Esophagus squamous epithelium (tissue), 5 donors: ENCODE data around the gene UPF1. TPM values are rescaled to one million over a fixed set of nuclear protein-coding genes. Genes with fewer than 3 reads are reported as not detected.

Experiments used
- DNase-seq: peaks from one replicate; lab custom pipeline; 2025; lab: John Stamatoyannopoulos, UW
- H3K27ac ChIP-seq, 4 donors: fragments of 200-600 bp; sonication (generic); one replicate each; pipeline ENCODE4 v1.5.1; 2016 to 2019; ENCODE audit warnings: mild to moderate bottlenecking in 1 of 4
- H3K27me3 ChIP-seq, 4 donors: fragments of 200-600 bp; sonication (generic); 1 replicate in 3 of 4; 2 replicates in 1 of 4; pipeline versions ENCODE4 v1.5.1 to v1.6.0; 2017 to 2021; ENCODE audit warnings: antibody characterized with exemption in 1 of 4
- H3K36me3 ChIP-seq, 3 donors: fragments of 200-600 bp; sonication (generic); one replicate each; pipeline ENCODE4 v1.5.1; 2016 to 2019
- H3K4me1 ChIP-seq, 3 donors: fragments of 200-600 bp; sonication (generic); one replicate each; pipeline ENCODE4 v1.5.1; 2017 to 2019
- H3K4me3 ChIP-seq, 4 donors: fragments of 200-600 bp; sonication (generic); 1 replicate in 3 of 4; 2 replicates in 1 of 4; pipeline ENCODE4 v1.5.1; 2016 to 2019; ENCODE audit warnings: mild to moderate bottlenecking in 2 of 4, moderate library complexity in 1 of 4
- H3K9me3 ChIP-seq, 3 donors: fragments of 200-600 bp; sonication (generic); one replicate each; pipeline ENCODE4 v1.5.1; 2016 to 2019
- POLR2A ChIP-seq, 4 donors: fragments of 450-650 bp; IDR thresholded peaks; one replicate each; pipeline ENCODE4 v1.6.1; 2017; ENCODE audit warnings: antibody characterized with exemption in 4 of 4, mild to moderate bottlenecking in 4 of 4, moderate library complexity in 3 of 4
- WGBS, 2 donors: methylation state at CpG; one replicate each; pipeline ENCODE4 v1.1.5; 2018; 5-methylcytosine and 5-hydroxymethylcytosine counted together
- intact Hi-C: fragments of 100-400 bp; cut with DNase I; formaldehyde crosslinking; loops from one replicate; pipeline ENCODE4 v1.15.0; 2022
- total RNA-seq, 4 donors: library from RNA; depleted of rRNA; stranded (reverse); fragments of >200 nt; gene quantifications; one replicate each; pipeline ENCODE4 v1.1.0, GENCODE V29; 2016
- TF ChIP-seq, protein P1 (sequence below), 6 experiments: fragments of 450-650 bp in 4 of 6; fragments of 200-600 bp in 2 of 6; sonication (generic) in 2 of 6; IDR thresholded peaks; one replicate each; pipeline ENCODE4 v1.5.1; 2016 to 2019; ENCODE audit warnings: antibody characterized with exemption in 6 of 6, mild to moderate bottlenecking in 4 of 6, moderate library complexity in 4 of 6
- donor health status: DM: yes; HTN: yes; CAD: no.

UPF1 gene
- total RNA-seq, 4 donors from 2014 or later = 31.6 to 69.7 (median 55.6) TPM

DNA sequence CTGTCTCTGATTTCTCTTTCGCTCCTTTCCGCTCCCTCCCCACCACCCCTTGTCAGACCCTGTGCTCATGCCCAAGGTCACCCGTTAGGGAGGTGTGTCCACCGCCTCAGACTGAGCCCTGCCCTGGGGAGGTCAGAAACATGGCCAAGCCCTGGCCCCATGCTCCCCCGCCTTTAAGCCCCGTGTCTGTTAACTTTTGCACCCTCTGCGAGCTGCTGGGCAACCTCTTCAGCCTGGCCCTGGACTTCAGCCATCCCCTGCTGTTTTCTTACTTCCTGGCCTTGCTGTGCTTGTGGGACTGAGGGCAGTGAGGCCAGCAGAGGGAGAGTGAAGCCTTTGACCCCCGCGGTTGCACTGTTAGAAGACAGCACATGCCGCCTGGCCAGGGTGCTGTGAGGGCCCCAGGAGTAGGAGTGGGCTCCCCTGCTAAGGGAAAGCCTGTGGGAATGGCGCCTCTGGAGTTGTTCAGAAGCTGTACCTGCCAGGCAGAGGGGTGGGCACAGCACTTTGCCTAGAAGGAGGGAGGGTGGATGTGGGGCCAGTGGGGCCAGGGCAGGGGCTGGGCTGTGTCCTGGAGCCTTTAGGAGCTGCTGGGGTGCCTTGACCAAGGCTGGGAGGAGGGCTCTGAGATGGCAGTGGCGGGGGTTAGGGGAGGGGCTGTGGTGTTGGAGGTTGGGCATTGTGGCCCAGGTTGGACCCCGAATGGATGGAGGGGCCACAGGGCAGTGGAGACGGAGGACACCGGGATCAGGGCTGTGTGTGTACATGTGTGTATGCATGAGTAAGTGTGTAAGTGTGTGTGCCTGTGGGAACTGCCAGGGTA, 7.9 kb downstream of the UPF1 start:
- intact Hi-C loops = no loop called here
- Histone ChIP-seq H3K36me3 (peaks cover 0 to 43% (median 0%) of the 10 kb centered on the region in 3 donors), H3K27me3 (no peaks in the 10 kb centered on the region), H3K9me3 (no peaks in the 10 kb centered on the region), H3K4me1 (peaks cover 29 to 100% (median 58%) of the 10 kb centered on the region in 3 donors), H3K4me3 (no peak overlapping the region), H3K27ac (no peak overlapping the region)
- 72 to 73% methylated on average over 8 to 11 of the region's 15 CpGs for WGBS, 2 donors
- no peak for DNase-seq
- TF ChIP-seq, protein P1, sequence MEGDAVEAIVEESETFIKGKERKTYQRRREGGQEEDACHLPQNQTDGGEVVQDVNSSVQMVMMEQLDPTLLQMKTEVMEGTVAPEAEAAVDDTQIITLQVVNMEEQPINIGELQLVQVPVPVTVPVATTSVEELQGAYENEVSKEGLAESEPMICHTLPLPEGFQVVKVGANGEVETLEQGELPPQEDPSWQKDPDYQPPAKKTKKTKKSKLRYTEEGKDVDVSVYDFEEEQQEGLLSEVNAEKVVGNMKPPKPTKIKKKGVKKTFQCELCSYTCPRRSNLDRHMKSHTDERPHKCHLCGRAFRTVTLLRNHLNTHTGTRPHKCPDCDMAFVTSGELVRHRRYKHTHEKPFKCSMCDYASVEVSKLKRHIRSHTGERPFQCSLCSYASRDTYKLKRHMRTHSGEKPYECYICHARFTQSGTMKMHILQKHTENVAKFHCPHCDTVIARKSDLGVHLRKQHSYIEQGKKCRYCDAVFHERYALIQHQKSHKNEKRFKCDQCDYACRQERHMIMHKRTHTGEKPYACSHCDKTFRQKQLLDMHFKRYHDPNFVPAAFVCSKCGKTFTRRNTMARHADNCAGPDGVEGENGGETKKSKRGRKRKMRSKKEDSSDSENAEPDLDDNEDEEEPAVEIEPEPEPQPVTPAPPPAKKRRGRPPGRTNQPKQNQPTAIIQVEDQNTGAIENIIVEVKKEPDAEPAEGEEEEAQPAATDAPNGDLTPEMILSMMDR (IDR thresholded peaks at IDR 0.05) = no peak
- TF ChIP-seq POLR2A (IDR thresholded peaks at IDR 0.05) = no peak

DNA sequence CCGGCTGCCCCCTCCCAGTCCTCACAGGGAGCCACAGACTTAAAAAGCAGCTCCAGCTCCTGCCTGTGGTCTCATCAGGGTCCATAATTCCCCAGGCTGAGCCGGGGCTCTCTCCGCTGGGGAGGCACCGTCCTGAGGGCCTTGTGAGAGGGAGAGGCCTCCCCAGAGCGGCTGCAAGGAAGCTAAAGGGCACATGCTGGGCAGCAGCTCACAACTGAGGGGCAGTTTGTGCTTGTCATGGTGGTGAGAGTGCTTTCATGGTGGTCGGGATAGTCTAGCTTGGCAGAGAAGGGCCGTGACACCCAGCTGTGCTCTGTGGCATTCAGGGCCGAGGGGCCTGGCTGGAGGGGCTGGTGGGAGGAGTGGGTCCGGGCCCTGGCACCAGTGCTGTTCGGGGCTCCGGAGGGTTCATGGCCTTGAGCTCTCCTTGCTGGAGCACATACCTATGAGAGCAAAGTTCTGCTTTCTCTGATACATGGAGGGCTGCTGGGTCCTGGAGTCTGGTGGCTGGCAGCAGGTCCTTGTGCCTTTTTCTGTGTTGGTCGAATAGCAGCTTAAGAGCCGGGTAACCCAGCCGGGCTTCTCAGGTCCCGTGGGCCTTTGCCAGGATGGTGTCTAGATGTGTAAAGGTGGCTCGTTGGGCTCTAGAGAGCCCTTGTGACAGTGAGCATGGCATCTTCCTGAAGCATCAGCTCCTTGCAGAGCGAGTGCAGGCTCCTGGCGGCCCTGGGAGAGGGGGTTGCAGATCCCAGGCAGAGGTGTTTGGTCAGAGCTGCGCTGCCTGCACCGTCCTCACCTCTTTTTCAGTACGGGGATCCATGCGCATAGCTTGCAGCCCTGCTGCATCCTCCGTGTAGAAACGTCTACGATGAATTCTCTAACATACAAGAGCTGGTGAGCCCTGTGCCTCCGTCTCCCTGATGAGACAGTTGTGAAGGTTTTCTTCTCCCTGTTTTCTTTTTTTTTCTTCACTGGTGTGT, 8.8 kb downstream of the UPF1 start:
- WGBS, 2 donors = 71 to 73% methylated on average over 10 to 15 of the region's 26 CpGs
- no peak for TF ChIP-seq POLR2A (IDR thresholded peaks at IDR 0.05)
- TF ChIP-seq, protein P1 (IDR thresholded peaks at IDR 0.05) = no peak
- H3K4me3 ChIP-seq = no peak overlapping the region
- intact Hi-C loops = no loop called here
- H3K4me1 ChIP-seq = peaks cover 22 to 100% (median 59%) of the 10 kb centered on the region in 3 donors
- H3K9me3 ChIP-seq = no peaks in the 10 kb centered on the region
- H3K36me3 ChIP-seq = peaks cover 0 to 35% (median 0%) of the 10 kb centered on the region in 3 donors
- no peaks in the 10 kb centered on the region for H3K27me3 ChIP-seq
- DNase-seq = no peak
- H3K27ac ChIP-seq = no peak overlapping the region

DNA sequence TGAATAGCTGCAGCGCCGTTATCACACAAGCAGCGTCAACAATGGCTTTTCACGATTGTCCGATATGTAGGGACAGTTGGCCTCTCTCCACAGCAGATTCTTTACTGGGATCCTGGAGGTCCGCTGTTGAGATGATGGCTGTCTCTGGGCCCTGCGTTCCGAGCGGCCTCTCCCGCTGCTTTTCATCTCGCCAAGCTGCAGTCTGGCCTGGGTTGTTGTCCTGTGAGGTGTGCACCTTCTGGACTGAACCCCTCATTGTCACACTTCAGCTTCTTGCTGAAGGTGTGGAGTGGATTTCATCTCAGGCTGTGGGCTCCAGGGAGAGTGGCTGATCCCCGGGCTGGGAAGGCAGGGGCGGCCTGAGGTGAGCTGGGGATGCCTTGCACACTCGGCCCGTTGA, 9.6 kb downstream of the UPF1 start:
- Histone ChIP-seq H3K27ac (no peak overlapping the region), H3K4me1 (peaks cover 20 to 100% (median 59%) of the 10 kb centered on the region in 3 donors), H3K4me3 (no peak overlapping the region), H3K9me3 (no peaks in the 10 kb centered on the region), H3K36me3 (peaks cover 0 to 35% (median 0%) of the 10 kb centered on the region in 3 donors), H3K27me3 (no peaks in the 10 kb centered on the region)
- WGBS, 2 donors = 81 to 92% methylated on average over 9 to 14 of the region's 15 CpGs
- intact Hi-C loops = no loop called here
- DNase-seq = no peak
- no peak for TF ChIP-seq POLR2A (IDR thresholded peaks at IDR 0.05)
- TF ChIP-seq, protein P1 (IDR thresholded peaks at IDR 0.05) = no peak

DNA sequence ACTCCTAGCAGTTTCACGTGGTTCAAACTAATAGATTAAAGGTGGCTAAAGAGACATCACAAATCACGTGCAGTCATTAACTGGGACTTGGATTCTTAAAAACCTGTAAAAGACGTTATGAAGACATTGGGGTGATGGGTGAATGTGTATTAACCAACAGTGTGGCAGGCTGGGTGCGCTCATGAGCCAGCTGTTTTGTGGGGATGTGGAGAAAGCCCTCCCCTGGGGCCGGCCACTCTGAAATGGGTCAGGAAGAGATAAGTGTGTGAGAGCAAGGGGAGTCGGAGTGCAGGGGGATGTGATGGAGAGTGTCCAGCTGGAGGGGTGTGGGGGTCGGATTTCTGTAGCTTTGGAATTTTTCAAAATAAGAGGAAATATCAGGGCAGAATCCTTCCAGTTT, 10.4 kb downstream of the UPF1 start:
- H3K27ac ChIP-seq = no peak overlapping the region
- H3K4me3 ChIP-seq = no peak overlapping the region
- peaks cover 0 to 30% (median 0%) of the 10 kb centered on the region in 3 donors for H3K36me3 ChIP-seq
- H3K27me3 ChIP-seq = no peaks in the 10 kb centered on the region
- TF ChIP-seq, protein P1 (IDR thresholded peaks at IDR 0.05) = no peak
- no peak for TF ChIP-seq POLR2A (IDR thresholded peaks at IDR 0.05)
- WGBS, 2 donors = 55 to 59% methylated on average over 7 of the region's 7 CpGs
- DNase-seq = no peak
- intact Hi-C loops = no loop called here
- no peaks in the 10 kb centered on the region for H3K9me3 ChIP-seq
- H3K4me1 ChIP-seq = peaks cover 20 to 100% (median 67%) of the 10 kb centered on the region in 3 donors
